Liver (tissue), 3 donors: Measurements from ENCODE around the gene ARHGAP12.

Experiments
- ATF3 ChIP-seq: IDR thresholded peaks from 2 replicates; pipeline ENCODE4 v1.6.1; 2016; ENCODE audit warnings: antibody characterized with exemption
- CTCF ChIP-seq: fragments of 150-350 bp; IDR thresholded peaks from 2 replicates; pipeline ENCODE4 v1.5.1; 2017; ENCODE audit warnings: improper control_type of control experiment, low read depth, low read length; ENCODE audit not compliant: missing input control
- RAD21 ChIP-seq, 2 donors: IDR thresholded peaks; 2 replicates each; pipeline ENCODE4 v1.6.1; 2016; ENCODE audit warnings: antibody characterized with exemption in 2 of 2, mild to moderate bottlenecking in 2 of 2
- SP1 ChIP-seq: IDR thresholded peaks from 2 replicates; pipeline ENCODE4 v1.6.1; 2018; ENCODE audit warnings: antibody characterized with exemption, mild to moderate bottlenecking
- TAF1 ChIP-seq: conservative IDR thresholded peaks from 2 replicates; pipeline ENCODE4 v1.6.1; 2016; ENCODE audit warnings: antibody characterized with exemption, mild to moderate bottlenecking
- TF ChIP-seq, protein P1 (sequence below): IDR thresholded peaks from 2 replicates; pipeline ENCODE4 v1.6.1; 2016; ENCODE audit warnings: antibody characterized with exemption
- TF ChIP-seq, protein P2 (sequence below): IDR thresholded peaks from 2 replicates; pipeline ENCODE4 v1.6.1; 2016; ENCODE audit warnings: antibody characterized with exemption
- donor health status: healthy.
- donor health status: healthy.

- TF ChIP-seq CTCF (no peak), ATF3 (no peak), SP1 (no peak), TAF1 (no peak), RAD21 (IDR thresholded peaks at IDR 0.05) (no peak)
- TF ChIP-seq, protein P1, sequence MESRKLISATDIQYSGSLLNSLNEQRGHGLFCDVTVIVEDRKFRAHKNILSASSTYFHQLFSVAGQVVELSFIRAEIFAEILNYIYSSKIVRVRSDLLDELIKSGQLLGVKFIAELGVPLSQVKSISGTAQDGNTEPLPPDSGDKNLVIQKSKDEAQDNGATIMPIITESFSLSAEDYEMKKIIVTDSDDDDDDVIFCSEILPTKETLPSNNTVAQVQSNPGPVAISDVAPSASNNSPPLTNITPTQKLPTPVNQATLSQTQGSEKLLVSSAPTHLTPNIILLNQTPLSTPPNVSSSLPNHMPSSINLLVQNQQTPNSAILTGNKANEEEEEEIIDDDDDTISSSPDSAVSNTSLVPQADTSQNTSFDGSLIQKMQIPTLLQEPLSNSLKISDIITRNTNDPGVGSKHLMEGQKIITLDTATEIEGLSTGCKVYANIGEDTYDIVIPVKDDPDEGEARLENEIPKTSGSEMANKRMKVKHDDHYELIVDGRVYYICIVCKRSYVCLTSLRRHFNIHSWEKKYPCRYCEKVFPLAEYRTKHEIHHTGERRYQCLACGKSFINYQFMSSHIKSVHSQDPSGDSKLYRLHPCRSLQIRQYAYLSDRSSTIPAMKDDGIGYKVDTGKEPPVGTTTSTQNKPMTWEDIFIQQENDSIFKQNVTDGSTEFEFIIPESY, result no peak
- TF ChIP-seq, protein P2, sequence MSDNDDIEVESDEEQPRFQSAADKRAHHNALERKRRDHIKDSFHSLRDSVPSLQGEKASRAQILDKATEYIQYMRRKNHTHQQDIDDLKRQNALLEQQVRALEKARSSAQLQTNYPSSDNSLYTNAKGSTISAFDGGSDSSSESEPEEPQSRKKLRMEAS, result no peak
Observed at GRCh38 chr10:31942435-31942834, 13.8 kb upstream of the ARHGAP12 start.
